CD8-positive, alpha-beta memory T cell (primary cell): ENCODE data around the gene HACD2. TPM values are rescaled to one million over a fixed set of nuclear protein-coding genes. Genes with fewer than 3 reads are reported as not detected.

Experiments
- CTCF ChIA-PET: fragments of 350-600 bp; sonication (Branson Sonifier 250); formaldehyde crosslinking; loops from one replicate; lab custom pipeline; 2021; ENCODE audit warnings: antibody characterized with exemption; lab: Charles Lee
- POLR2A ChIA-PET: fragments of 350-600 bp; sonication (Branson Sonifier 250); formaldehyde crosslinking; loops from one replicate; lab custom pipeline; 2021; ENCODE audit warnings: antibody characterized with exemption; lab: Charles Lee
- DNase-seq, 5 donors: peaks; one replicate each; pipeline versions ENCODE4 v3.0.0 to v3.0.0-alpha.2; 2020 to 2022; ENCODE audit warnings: mixed read lengths in 1 of 5
- H3K27ac ChIP-seq: one replicate; pipeline ENCODE4 v1.7.0; 2013; ENCODE audit warnings: low read depth, mild to moderate bottlenecking, low read length, moderate library complexity
- H3K27me3 ChIP-seq: 2 replicates; pipeline ENCODE4 v1.7.0; 2013; ENCODE audit warnings: low read length, mild to moderate bottlenecking; ENCODE audit not compliant: insufficient read depth, poor library complexity, severe bottlenecking
- H3K36me3 ChIP-seq: 2 replicates; pipeline ENCODE4 v1.7.0; 2013; ENCODE audit warnings: mild to moderate bottlenecking, low read length, moderate library complexity; ENCODE audit not compliant: insufficient read depth
- H3K4me1 ChIP-seq: 2 replicates; pipeline ENCODE4 v1.7.0; 2013; ENCODE audit warnings: mild to moderate bottlenecking, low read length, moderate library complexity; ENCODE audit not compliant: insufficient read depth
- H3K4me3 ChIP-seq: 2 replicates; pipeline ENCODE4 v1.7.0; 2013; ENCODE audit warnings: mild to moderate bottlenecking, low read length
- H3K9me3 ChIP-seq: 2 replicates; pipeline ENCODE4 v1.7.0; 2013; ENCODE audit warnings: mild to moderate bottlenecking, low read length
- H3K27ac Mint-ChIP-seq, 8 donors: one replicate each; pipeline ENCODE4 v1.8.0; 2020 to 2021; ENCODE audit warnings: mixed read lengths in 8 of 8, mild to moderate bottlenecking in 6 of 8, inconsistent platforms in 3 of 8, moderate library complexity in 3 of 8
- H3K27me3 Mint-ChIP-seq, 2 donors: one replicate each; pipeline ENCODE4 v1.8.0; 2020 to 2021; ENCODE audit warnings: mixed read lengths in 2 of 2, mild to moderate bottlenecking in 1 of 2, moderate library complexity in 1 of 2
- H3K36me3 Mint-ChIP-seq, 3 donors: one replicate each; pipeline ENCODE4 v1.8.0; 2020 to 2021; ENCODE audit warnings: mixed read lengths in 3 of 3, inconsistent platforms in 1 of 3, mild to moderate bottlenecking in 1 of 3
- H3K4me1 Mint-ChIP-seq, 3 donors: one replicate each; pipeline ENCODE4 v1.8.0; 2020 to 2021; ENCODE audit warnings: mixed read lengths in 3 of 3, inconsistent platforms in 1 of 3, mild to moderate bottlenecking in 1 of 3
- H3K4me3 Mint-ChIP-seq, 7 donors: one replicate each; pipeline ENCODE4 v1.8.0; 2020 to 2021; ENCODE audit warnings: mixed read lengths in 7 of 7, mild to moderate bottlenecking in 6 of 7, moderate library complexity in 4 of 7, inconsistent platforms in 2 of 7
- H3K9me3 Mint-ChIP-seq, 5 donors: one replicate each; pipeline ENCODE4 v1.8.0; 2020 to 2022; ENCODE audit warnings: mixed read lengths in 5 of 5, mild to moderate bottlenecking in 3 of 5, moderate library complexity in 2 of 5, inconsistent platforms in 1 of 5
- polyA plus RNA-seq: library from polyadenylated mRNA; unstranded; fragments of 300-500 nt; fragmentation: Illumina TruSeq; gene quantifications from one replicate; pipeline ENCODE4 v1.2.3, GENCODE V29; 2021
- total RNA-seq, 2 experiments: library from RNA; stranded (reverse); gene quantifications; one replicate each; pipeline ENCODE4 v1.2.3, GENCODE V29; 2021

Gene HACD2
- total and polyA plus RNA-seq, 3 experiments from 2014 or later: 25.9 to 33.3 (median 33.0) TPM

GRCh38 chr3:123627673-123628670 lies 43.1 kb upstream of the HACD2 start:
- ChIA-PET POLR2A (no interaction called here), CTCF (no interaction called here)
- no peaks in the 10 kb centered on the region for H3K4me1 Mint-ChIP-seq
- H3K4me3 ChIP-seq: no peak overlapping the region
- no peak overlapping the region for H3K27ac ChIP-seq
- no peaks in the 10 kb centered on the region for H3K36me3 ChIP-seq
- H3K27ac Mint-ChIP-seq: no peak overlapping the region
- no peaks in the 10 kb centered on the region for H3K9me3 Mint-ChIP-seq
- no peaks in the 10 kb centered on the region for H3K27me3 ChIP-seq
- H3K4me1 ChIP-seq: no peaks in the 10 kb centered on the region
- H3K27me3 Mint-ChIP-seq: peaks cover 2 to 11% of the 10 kb centered on the region in 2 donors
- no peak for DNase-seq
- no peaks in the 10 kb centered on the region for H3K9me3 ChIP-seq
- H3K4me3 Mint-ChIP-seq: no peak overlapping the region
- H3K36me3 Mint-ChIP-seq: peaks cover 3 to 18% (median 14%) of the 10 kb centered on the region in 3 donors

GRCh38 chr3:123626881-123627280 lies 42.0 kb upstream of the HACD2 start:
- Mint-ChIP-seq H3K36me3 (peaks cover 3 to 18% (median 9%) of the 10 kb centered on the region in 3 donors), H3K27ac (no peak overlapping the region), H3K4me3 (no peak overlapping the region), H3K4me1 (no peaks in the 10 kb centered on the region), H3K9me3 (no peaks in the 10 kb centered on the region), H3K27me3 (peaks cover 2 to 11% of the 10 kb centered on the region in 2 donors)
- Histone ChIP-seq H3K4me3 (no peak overlapping the region), H3K36me3 (no peaks in the 10 kb centered on the region), H3K27ac (no peak overlapping the region), H3K27me3 (no peaks in the 10 kb centered on the region), H3K9me3 (no peaks in the 10 kb centered on the region), H3K4me1 (no peaks in the 10 kb centered on the region)
- ChIA-PET CTCF (no interaction called here), POLR2A (no interaction called here)
- DNase-seq: no peak

- no peak for DNase-seq
- peaks cover 2 to 11% of the 10 kb centered on the region in 2 donors for H3K27me3 Mint-ChIP-seq
- peaks cover 0 to 3% (median 0%) of the 10 kb centered on the region in 3 donors for H3K36me3 Mint-ChIP-seq
- H3K4me1 Mint-ChIP-seq: no peaks in the 10 kb centered on the region
- H3K27ac ChIP-seq: no peak overlapping the region
- H3K36me3 ChIP-seq: no peaks in the 10 kb centered on the region
- H3K27ac Mint-ChIP-seq: peak overlapping the region in 1 of 8 donors; percentile 5
- no peaks in the 10 kb centered on the region for H3K9me3 ChIP-seq
- no peak overlapping the region for H3K4me3 Mint-ChIP-seq
- H3K4me3 ChIP-seq: no peak overlapping the region
- no peaks in the 10 kb centered on the region for H3K9me3 Mint-ChIP-seq
- no peaks in the 10 kb centered on the region for H3K4me1 ChIP-seq
- no peaks in the 10 kb centered on the region for H3K27me3 ChIP-seq
- CTCF ChIA-PET: no interaction called here
- POLR2A ChIA-PET: no interaction called here
Observed at GRCh38 chr3:123624302-123624701, 39.4 kb upstream of the HACD2 start.

GRCh38 chr3:123623346-123623880 lies 38.6 kb upstream of the HACD2 start:
- ChIA-PET POLR2A (no interaction called here), CTCF (no interaction called here)
- H3K27ac ChIP-seq: no peak overlapping the region
- Mint-ChIP-seq H3K9me3 (no peaks in the 10 kb centered on the region), H3K27me3 (peaks cover 2 to 4% of the 10 kb centered on the region in 2 donors), H3K36me3 (no peaks in the 10 kb centered on the region), H3K27ac (no peak overlapping the region), H3K4me1 (no peaks in the 10 kb centered on the region), H3K4me3 (no peak overlapping the region)
- H3K4me3 ChIP-seq: no peak overlapping the region
- no peaks in the 10 kb centered on the region for H3K27me3 ChIP-seq
- no peaks in the 10 kb centered on the region for H3K4me1 ChIP-seq
- H3K9me3 ChIP-seq: no peaks in the 10 kb centered on the region
- no peak for DNase-seq
- H3K36me3 ChIP-seq: no peaks in the 10 kb centered on the region

GRCh38 chr3:123622766-123623165 lies 37.9 kb upstream of the HACD2 start:
- Histone ChIP-seq H3K9me3 (no peaks in the 10 kb centered on the region), H3K27ac (no peak overlapping the region), H3K4me1 (no peaks in the 10 kb centered on the region), H3K27me3 (no peaks in the 10 kb centered on the region), H3K36me3 (no peaks in the 10 kb centered on the region), H3K4me3 (no peak overlapping the region)
- no peaks in the 10 kb centered on the region for H3K4me1 Mint-ChIP-seq
- peaks cover 2% of the 10 kb centered on the region in 2 donors for H3K27me3 Mint-ChIP-seq
- ChIA-PET POLR2A (no interaction called here), CTCF (no interaction called here)
- H3K36me3 Mint-ChIP-seq: no peaks in the 10 kb centered on the region
- no peaks in the 10 kb centered on the region for H3K9me3 Mint-ChIP-seq
- no peak for DNase-seq
- no peak overlapping the region for H3K4me3 Mint-ChIP-seq
- H3K27ac Mint-ChIP-seq: no peak overlapping the region

GRCh38 chr3:123621850-123622189 lies 37.0 kb upstream of the HACD2 start:
- H3K27me3 Mint-ChIP-seq: peaks cover 2% of the 10 kb centered on the region in 2 donors
- no peaks in the 10 kb centered on the region for H3K36me3 Mint-ChIP-seq
- H3K36me3 ChIP-seq: no peaks in the 10 kb centered on the region
- H3K4me1 Mint-ChIP-seq: no peaks in the 10 kb centered on the region
- no peaks in the 10 kb centered on the region for H3K4me1 ChIP-seq
- H3K27me3 ChIP-seq: no peaks in the 10 kb centered on the region
- ChIA-PET POLR2A (no interaction called here), CTCF (no interaction called here)
- no peak overlapping the region for H3K4me3 Mint-ChIP-seq
- no peak for DNase-seq
- no peaks in the 10 kb centered on the region for H3K9me3 ChIP-seq
- H3K27ac Mint-ChIP-seq: no peak overlapping the region
- no peaks in the 10 kb centered on the region for H3K9me3 Mint-ChIP-seq
- no peak overlapping the region for H3K4me3 ChIP-seq
- no peak overlapping the region for H3K27ac ChIP-seq

GRCh38 chr3:123621186-123621849 lies 36.5 kb upstream of the HACD2 start:
- H3K4me1 ChIP-seq: no peaks in the 10 kb centered on the region
- no peaks in the 10 kb centered on the region for H3K9me3 Mint-ChIP-seq
- no peaks in the 10 kb centered on the region for H3K4me1 Mint-ChIP-seq
- no peaks in the 10 kb centered on the region for H3K36me3 Mint-ChIP-seq
- no peaks in the 10 kb centered on the region for H3K9me3 ChIP-seq
- peaks cover 2% of the 10 kb centered on the region in 2 donors for H3K27me3 Mint-ChIP-seq
- CTCF ChIA-PET: no interaction called here
- POLR2A ChIA-PET: no interaction called here
- H3K36me3 ChIP-seq: no peaks in the 10 kb centered on the region
- no peaks in the 10 kb centered on the region for H3K27me3 ChIP-seq
- peak overlapping the region in 1 of 8 donors; percentile 27 for H3K27ac Mint-ChIP-seq
- H3K4me3 ChIP-seq: no peak overlapping the region
- H3K27ac ChIP-seq: no peak overlapping the region
- H3K4me3 Mint-ChIP-seq: no peak overlapping the region
- no peak for DNase-seq

- POLR2A ChIA-PET: no interaction called here
- peak overlapping the region in 1 of 8 donors; percentile 14 for H3K27ac Mint-ChIP-seq
- DNase-seq: no peak
Observed at GRCh38 chr3:123620343-123620742, 35.5 kb upstream of the HACD2 start.

More at GRCh38 chr3:123620343-123620742, 35.5 kb upstream of the HACD2 start:
- H3K9me3 ChIP-seq: no peaks in the 10 kb centered on the region
- H3K27me3 ChIP-seq: no peaks in the 10 kb centered on the region
- no peak overlapping the region for H3K4me3 ChIP-seq
- Mint-ChIP-seq H3K4me3 (no peak overlapping the region), H3K36me3 (no peaks in the 10 kb centered on the region), H3K4me1 (no peaks in the 10 kb centered on the region), H3K27me3 (peaks cover 2% of the 10 kb centered on the region in 2 donors), H3K9me3 (no peaks in the 10 kb centered on the region)
- CTCF ChIA-PET: no interaction called here
- H3K4me1 ChIP-seq: no peaks in the 10 kb centered on the region
- H3K36me3 ChIP-seq: no peaks in the 10 kb centered on the region
- H3K27ac ChIP-seq: no peak overlapping the region
